NCI-H2196 treated with DMSO at 0.1 percent for 48 hours (cell line): ENCODE results near the gene LRTM2.

Experiments used
- DNase-seq: peaks from one replicate; lab custom pipeline; 2025; ENCODE audit not compliant: unreplicated experiment; lab: John Stamatoyannopoulos, UW

Gene LRTM2

DNA sequence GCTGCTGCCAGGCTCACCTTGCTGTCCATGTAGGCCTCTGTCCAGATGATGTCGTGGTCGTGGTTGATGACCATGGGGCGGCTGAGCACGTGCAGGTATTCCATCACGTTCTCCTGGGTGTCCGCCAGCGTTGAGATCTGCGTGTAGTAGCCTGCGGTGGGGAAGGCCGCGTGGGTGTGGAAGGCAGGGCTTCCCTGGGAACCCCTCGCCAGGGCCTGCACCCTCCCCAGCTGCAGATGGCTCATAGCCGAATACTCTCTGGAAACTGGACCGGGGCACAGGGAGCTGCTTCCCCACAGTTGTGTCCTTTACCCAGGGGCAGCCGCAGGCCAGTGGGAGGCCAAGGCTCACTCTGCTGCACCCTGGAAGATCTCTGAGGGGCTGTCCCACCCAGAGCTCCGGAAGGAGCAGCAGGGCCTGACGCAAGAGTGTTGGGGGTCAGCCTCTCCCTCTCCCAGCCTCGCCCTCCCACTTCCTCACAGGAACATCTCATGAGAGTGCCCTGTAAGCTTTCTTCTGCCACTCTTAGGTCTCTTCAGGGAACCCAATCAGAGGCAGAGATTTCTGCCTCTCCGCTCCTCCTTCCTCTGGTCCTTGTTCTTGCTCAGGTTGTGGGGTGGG is 62.6 kb downstream of the LRTM2 start:
- no peak for DNase-seq

DNA sequence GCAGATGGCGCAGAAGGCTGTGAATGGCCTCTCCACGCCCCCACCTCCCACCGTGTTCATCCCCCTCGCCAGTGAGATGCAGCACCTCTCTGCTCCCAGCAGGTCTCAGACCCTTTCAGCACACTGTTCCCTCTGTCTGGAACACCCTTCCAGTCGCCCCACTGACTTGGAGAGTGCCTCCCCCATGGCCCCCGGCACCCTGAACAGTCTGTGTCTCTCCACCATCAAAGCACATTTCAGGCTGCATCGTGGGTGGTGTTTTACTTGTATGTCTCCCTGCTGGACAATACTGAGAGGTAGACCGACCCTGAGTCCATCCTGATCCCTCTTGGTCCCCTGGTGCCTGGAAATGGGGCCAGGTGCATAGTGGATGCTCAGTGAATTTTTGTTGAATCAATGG is 63.1 kb downstream of the LRTM2 start:
- no peak for DNase-seq

DNA sequence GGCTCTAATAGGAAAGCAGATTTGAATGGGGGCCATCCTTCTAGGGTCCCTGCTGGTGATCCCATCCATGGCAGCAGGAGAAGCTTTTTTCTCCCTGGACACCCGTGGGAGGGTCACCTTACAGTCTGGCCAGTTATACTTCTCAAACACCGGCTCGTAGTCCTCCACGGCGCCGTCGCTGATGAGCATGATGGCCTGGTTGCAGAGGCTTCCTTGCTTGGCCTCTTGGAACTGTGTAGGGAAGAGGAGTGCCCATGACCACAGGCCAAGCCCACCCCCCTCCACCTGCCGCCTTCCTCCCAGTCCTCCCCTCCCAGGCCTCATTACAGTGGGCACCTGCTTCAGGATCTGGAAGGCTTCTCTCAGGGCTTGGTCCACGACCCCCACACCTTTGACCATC is 64.3 kb downstream of the LRTM2 start:
- no peak for DNase-seq

DNA sequence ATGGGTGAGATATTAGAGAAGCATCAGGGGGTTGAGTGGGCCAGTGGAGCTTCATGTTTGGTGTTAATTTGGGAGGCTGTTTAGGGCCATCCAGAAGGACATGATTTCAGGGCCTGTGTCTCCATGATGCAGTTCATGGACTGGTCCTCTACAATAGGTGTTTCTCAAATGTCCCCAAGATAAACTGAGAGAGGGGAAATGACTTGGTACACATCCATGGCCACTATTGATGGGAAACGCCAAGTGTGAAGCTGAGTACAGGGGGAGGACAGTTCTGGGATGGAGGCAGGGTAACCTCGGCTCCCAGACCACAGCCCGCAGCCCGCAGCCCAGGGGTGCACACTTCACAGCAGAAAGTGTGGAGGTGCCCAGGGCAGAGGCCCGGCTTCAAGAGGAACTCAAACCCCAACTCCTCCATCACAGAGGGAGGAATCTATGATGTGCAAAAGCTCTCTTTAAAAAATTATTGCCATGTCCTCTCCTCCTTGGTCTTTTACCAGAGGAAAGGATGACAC is 64.8 kb downstream of the LRTM2 start:
- no peak for DNase-seq

DNA sequence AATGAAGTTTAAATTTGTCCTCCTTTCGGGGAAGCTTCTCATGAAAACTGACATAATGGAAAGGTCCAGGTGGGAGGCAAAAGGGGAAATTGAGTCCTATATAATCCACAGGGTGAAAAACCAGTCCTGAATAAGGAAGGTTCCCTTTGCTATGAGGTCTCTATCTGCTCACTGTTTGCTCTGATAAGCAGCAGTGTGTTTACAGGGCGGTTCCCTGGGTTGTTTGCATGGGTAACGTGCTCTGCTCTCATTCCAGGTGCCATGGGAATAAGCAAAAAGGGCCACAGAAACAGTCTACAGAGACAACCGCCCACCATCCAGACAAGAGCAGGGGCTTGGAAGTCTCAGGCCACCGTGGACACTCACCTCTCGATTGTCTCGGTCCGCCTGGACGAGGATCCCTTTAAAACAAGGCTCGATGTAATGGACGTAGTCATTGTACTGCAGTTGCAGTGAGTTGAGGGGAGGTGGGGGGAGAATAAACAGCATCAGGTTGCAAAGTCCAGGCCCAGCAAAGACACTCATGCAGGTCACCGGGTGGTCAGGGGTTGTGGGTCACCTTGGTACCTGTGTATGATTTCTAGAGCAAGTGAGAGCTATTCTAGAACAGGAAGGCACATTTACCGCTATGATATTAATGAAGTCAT is 65.4 kb downstream of the LRTM2 start:
- no peak for DNase-seq
